Measurements from ENCODE around the gene CELSR2. TPM values are rescaled to one million over a fixed set of nuclear protein-coding genes. Genes with fewer than 3 reads are reported as not detected.
"Not testable (repeated sequence)": the region's sequence is repeated elsewhere in the genome, so short reads cannot be mapped to it uniquely, and the experiment has no call there.

CELSR2 gene
- total and polyA plus RNA-seq, 11 donors, result 1.6 to 11.9 (median 7.4) TPM

DNA sequence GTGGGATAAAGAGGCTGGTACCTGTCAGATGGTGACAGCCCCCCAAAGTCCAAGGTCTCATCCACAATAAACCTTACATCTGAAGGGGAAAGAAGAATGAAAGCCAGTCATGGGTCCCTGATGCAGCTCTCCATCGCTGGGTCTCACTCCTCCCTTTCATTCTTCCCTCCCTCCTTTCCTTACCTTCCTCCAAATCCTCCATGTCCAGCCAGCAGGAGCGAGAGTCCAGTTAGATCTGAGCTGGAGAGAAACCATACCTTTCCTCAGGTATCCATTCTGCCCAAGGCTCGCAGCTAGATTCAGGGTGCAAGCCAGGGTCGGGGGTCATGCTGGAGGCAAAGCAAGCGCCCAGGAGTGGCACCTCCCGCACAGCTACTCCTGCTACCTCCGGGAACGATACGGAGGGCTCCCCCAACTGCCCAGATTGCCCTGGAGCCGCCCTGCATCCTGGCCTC, 33.2 kb downstream of the CELSR2 start:
- intact Hi-C loops (cut with DNase I), result loop anchor here in 5 of 10 donors (2.0 to 10.0 kb wide), 5 partner anchors 60 to 250 kb away; no protein-coding TSS in a partner anchor
- Histone ChIP-seq H3K9me3 (no peaks in the 10 kb centered on the region), H3K27ac (peak overlapping the region in 9 of 12 donors; percentile 10 to 91 (median 83)), H3K27me3 (no peaks in the 10 kb centered on the region), H3K36me3 (peaks cover 0 to 9% (median 0%) of the 10 kb centered on the region in 9 donors), H3K4me3 (peak overlapping the region; percentile 16 to 77 (median 68)), H3K4me1 (peaks cover 0 to 31% (median 13%) of the 10 kb centered on the region in 12 donors)
- DNase-seq (no peak), ATAC-seq (no peak)
- 7 to 21% (median 18%) methylated on average over 10 of the region's 10 CpGs for WGBS, 4 donors
- TF ChIP-seq POLR2A (IDR thresholded peaks at IDR 0.05), result no peak
- TF ChIP-seq, protein P1, sequence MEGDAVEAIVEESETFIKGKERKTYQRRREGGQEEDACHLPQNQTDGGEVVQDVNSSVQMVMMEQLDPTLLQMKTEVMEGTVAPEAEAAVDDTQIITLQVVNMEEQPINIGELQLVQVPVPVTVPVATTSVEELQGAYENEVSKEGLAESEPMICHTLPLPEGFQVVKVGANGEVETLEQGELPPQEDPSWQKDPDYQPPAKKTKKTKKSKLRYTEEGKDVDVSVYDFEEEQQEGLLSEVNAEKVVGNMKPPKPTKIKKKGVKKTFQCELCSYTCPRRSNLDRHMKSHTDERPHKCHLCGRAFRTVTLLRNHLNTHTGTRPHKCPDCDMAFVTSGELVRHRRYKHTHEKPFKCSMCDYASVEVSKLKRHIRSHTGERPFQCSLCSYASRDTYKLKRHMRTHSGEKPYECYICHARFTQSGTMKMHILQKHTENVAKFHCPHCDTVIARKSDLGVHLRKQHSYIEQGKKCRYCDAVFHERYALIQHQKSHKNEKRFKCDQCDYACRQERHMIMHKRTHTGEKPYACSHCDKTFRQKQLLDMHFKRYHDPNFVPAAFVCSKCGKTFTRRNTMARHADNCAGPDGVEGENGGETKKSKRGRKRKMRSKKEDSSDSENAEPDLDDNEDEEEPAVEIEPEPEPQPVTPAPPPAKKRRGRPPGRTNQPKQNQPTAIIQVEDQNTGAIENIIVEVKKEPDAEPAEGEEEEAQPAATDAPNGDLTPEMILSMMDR (IDR thresholded peaks at IDR 0.05), result no peak

GRCh38 chr1:109282952-109283747, 33.8 kb downstream of the CELSR2 start, which contains the start of gene PSRC1:
Gene PSRC1 (minus strand): TSS chr1:109283145.
- peak in 1 of 2 donors; percentile 74 for TF ChIP-seq POLR2A (IDR thresholded peaks at IDR 0.05)
- TF ChIP-seq, protein P1 (IDR thresholded peaks at IDR 0.05), result peak; percentile 13 to 74 (median 42)
- ATAC-seq, result peak; percentile 99 to 100 (median 100)
- peak; percentile 96 to 98 (median 97) for DNase-seq
- Histone ChIP-seq H3K4me3 (peak within 1 kb of the TSS; percentile 16 to 77 (median 68)), H3K27ac (peak within 1 kb of the TSS; percentile 38 to 91 (median 84)), H3K27me3 (no peaks in the 10 kb centered on the region), H3K9me3 (no peaks in the 10 kb centered on the region), H3K4me1 (peaks cover 0 to 30% (median 13%) of the 10 kb centered on the region in 12 donors), H3K36me3 (peaks cover 0 to 9% (median 0%) of the 10 kb centered on the region in 9 donors)
- intact Hi-C loops (cut with DNase I), result loop anchor here in 5 of 10 donors (1.0 to 10.0 kb wide), 6 partner anchors 16 to 249 kb away; no protein-coding TSS in a partner anchor
- 0 to 1% (median 1%) methylated on average over 35 to 56 of the region's 56 CpGs for WGBS, 4 donors

DNA sequence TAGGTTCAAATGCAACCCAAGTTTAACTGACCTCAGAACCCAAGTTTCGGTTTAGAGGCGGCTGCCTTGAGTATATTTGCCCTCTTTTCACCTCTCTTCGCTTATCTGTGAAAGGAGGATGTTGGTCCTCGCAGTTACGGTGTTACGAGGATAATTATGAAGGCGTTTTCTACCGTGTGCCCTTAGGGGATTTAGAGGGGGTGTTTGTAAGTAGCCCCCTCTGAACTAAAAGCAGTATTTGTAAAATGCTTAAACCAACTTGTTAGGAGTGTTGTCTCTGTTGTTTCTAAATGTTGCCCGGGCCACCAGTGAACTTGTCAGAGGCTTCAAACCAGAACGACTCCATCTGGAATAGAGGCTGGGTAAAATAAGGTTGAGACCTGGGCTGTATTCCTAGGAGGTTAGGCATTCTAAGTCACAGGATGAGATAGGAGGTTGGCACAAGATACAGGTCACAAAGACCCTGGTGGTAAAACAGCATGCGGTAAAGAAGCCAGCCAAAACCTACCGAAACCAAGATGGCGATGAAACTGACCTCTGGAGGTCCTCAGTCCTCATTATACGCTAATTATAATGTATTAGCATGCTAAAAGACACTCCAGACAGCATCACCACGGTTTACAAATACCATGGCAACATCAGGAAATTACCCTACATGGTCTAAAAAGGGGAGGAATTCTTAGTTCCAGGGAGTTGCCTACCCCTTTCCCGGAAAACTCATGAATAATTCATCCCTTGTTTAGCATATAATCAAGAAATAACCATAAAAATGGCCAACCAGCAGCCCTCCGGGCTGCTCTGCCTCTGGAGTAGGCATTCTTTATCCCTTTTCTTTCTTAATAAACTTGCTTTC, 34.6 kb downstream of the CELSR2 start:
- H3K27ac ChIP-seq, result peak overlapping the region; percentile 38 to 91 (median 84)
- H3K36me3 ChIP-seq, result peaks cover 0 to 9% (median 0%) of the 10 kb centered on the region in 9 donors
- H3K27me3 ChIP-seq, result no peaks in the 10 kb centered on the region
- TF ChIP-seq, protein P1 (IDR thresholded peaks at IDR 0.05), result no peak
- TF ChIP-seq POLR2A (IDR thresholded peaks at IDR 0.05), result no peak
- H3K4me3 ChIP-seq, result peak overlapping the region; percentile 16 to 77 (median 68)
- no peak for DNase-seq
- WGBS, 4 donors, result 46 to 56% (median 49%) methylated on average over 17 of the region's 17 CpGs
- intact Hi-C loops (cut with DNase I), result loop anchor here in 5 of 10 donors (1.0 to 10.0 kb wide), 6 partner anchors 15 to 248 kb away; no protein-coding TSS in a partner anchor
- H3K9me3 ChIP-seq, result no peaks in the 10 kb centered on the region
- H3K4me1 ChIP-seq, result peaks cover 0 to 30% (median 13%) of the 10 kb centered on the region in 12 donors
- ATAC-seq, result no peak

- peaks cover 0 to 27% (median 13%) of the 10 kb centered on the region in 12 donors for H3K4me1 ChIP-seq
- intact Hi-C loops (cut with DNase I), result loop anchor here in 2 of 10 donors (10.0 kb wide), 2 partner anchors 58 to 68 kb away; no protein-coding TSS in a partner anchor
- not testable (repeated sequence) for ATAC-seq, H3K27me3 ChIP-seq, H3K4me3 ChIP-seq, H3K27ac ChIP-seq, DNase-seq, H3K36me3 ChIP-seq, H3K9me3 ChIP-seq
- 90 to 93% (median 92%) methylated on average over 5 of the region's 5 CpGs for WGBS, 4 donors
Observed at GRCh38 chr1:109286762-109287161, 37.4 kb downstream of the CELSR2 start.
